Astrocyte (in vitro differentiated cells and primary cell): ENCODE results near the gene NPM3. TPM values are rescaled to one million over a fixed set of nuclear protein-coding genes. Genes with fewer than 3 reads are reported as not detected.
A peak's percentile ranks its signal among the peaks of the same experiment; 100 is the strongest.

ENCODE experiments used
- DNase-seq: peaks from one replicate; pipeline ENCODE4 v3.0.0-alpha.2; 2010; ENCODE audit warnings: low read depth
- FAIRE-seq: peaks from 2 replicates; lab custom pipeline; 2011; peaks lifted over from hg19 to GRCh38; lab: Jason Lieb, UNC
- H2AFZ ChIP-seq: 2 replicates; pipeline ENCODE4 v1.6.0; 2012; ENCODE audit warnings: low read depth, low read length, inconsistent platforms
- H3K27ac ChIP-seq: 2 replicates; pipeline ENCODE4 v1.5.1; 2011; ENCODE audit warnings: low read depth, low read length, inconsistent platforms
- H3K27me3 ChIP-seq: 2 replicates; pipeline ENCODE4 v1.6.0; 2011; ENCODE audit warnings: low read length, inconsistent platforms; ENCODE audit not compliant: insufficient read depth
- H3K36me3 ChIP-seq: 2 replicates; pipeline ENCODE4 v1.5.1; 2011; ENCODE audit warnings: low read length, inconsistent platforms; ENCODE audit not compliant: insufficient read depth
- H3K4me1 ChIP-seq: 2 replicates; pipeline ENCODE4 v1.5.1; 2011; ENCODE audit warnings: low read length, inconsistent platforms; ENCODE audit not compliant: insufficient read depth
- H3K4me2 ChIP-seq: 2 replicates; pipeline ENCODE4 v1.6.0; 2012; ENCODE audit warnings: low read length, inconsistent platforms
- H3K4me3 ChIP-seq: 2 replicates; pipeline ENCODE4 v1.5.1; 2011; ENCODE audit warnings: low read depth, mild to moderate bottlenecking, low read length, inconsistent platforms; ENCODE audit not compliant: insufficient read depth
- H3K79me2 ChIP-seq: 2 replicates; pipeline ENCODE4 v1.6.0; 2012; ENCODE audit warnings: mild to moderate bottlenecking, low read length, inconsistent platforms; ENCODE audit not compliant: insufficient read depth
- H3K9ac ChIP-seq: 2 replicates; pipeline ENCODE4 v1.6.0; 2012; ENCODE audit warnings: mild to moderate bottlenecking, low read length, inconsistent platforms
- H3K9me3 ChIP-seq: 2 replicates; pipeline ENCODE4 v1.5.1; 2012; ENCODE audit warnings: low read depth, mild to moderate bottlenecking, low read length, inconsistent platforms; ENCODE audit not compliant: insufficient read depth
- H4K20me1 ChIP-seq: 2 replicates; pipeline ENCODE4 v1.6.0; 2012; ENCODE audit warnings: low read length, inconsistent platforms; ENCODE audit not compliant: insufficient read depth
- H3K27ac Mint-ChIP-seq: one replicate; pipeline ENCODE4 v1.8.0; 2021; ENCODE audit warnings: mild to moderate bottlenecking, mixed read lengths; ENCODE audit not compliant: unreplicated experiment
- H3K27me3 Mint-ChIP-seq: one replicate; pipeline ENCODE4 v1.8.0; 2021; ENCODE audit warnings: low read depth, mixed read lengths; ENCODE audit not compliant: unreplicated experiment
- H3K36me3 Mint-ChIP-seq: one replicate; pipeline ENCODE4 v1.8.0; 2021; ENCODE audit warnings: low read depth, mixed read lengths; ENCODE audit not compliant: unreplicated experiment
- H3K4me1 Mint-ChIP-seq: one replicate; pipeline ENCODE4 v1.8.0; 2021; ENCODE audit warnings: low read depth, mixed read lengths; ENCODE audit not compliant: unreplicated experiment
- H3K4me3 Mint-ChIP-seq: one replicate; pipeline ENCODE4 v1.8.0; 2021; ENCODE audit warnings: mild to moderate bottlenecking, moderate library complexity, mixed read lengths; ENCODE audit not compliant: unreplicated experiment
- H3K9me3 Mint-ChIP-seq: one replicate; pipeline ENCODE4 v1.8.0; 2021; ENCODE audit warnings: mild to moderate bottlenecking, mixed read lengths; ENCODE audit not compliant: unreplicated experiment
- EZH2 ChIP-seq: IDR thresholded peaks from 2 replicates; pipeline ENCODE4 v1.6.1; 2012; ENCODE audit warnings: mild to moderate bottlenecking, low read length, inconsistent platforms; ENCODE audit not compliant: insufficient read depth
- total RNA-seq: library from RNA; stranded (reverse); gene quantifications from 2 replicates; pipeline ENCODE4 v1.2.1, GENCODE V29; 2021
- TF ChIP-seq, protein P1 (sequence below): IDR thresholded peaks from 2 replicates; pipeline ENCODE4 v1.5.1; 2011; ENCODE audit warnings: low read depth, mild to moderate bottlenecking, inconsistent platforms, low read length, moderate library complexity; ENCODE audit not compliant: insufficient read depth

The NPM3 gene
- total RNA-seq, 1 donor from 2014 or later: 40.7 TPM

DNA sequence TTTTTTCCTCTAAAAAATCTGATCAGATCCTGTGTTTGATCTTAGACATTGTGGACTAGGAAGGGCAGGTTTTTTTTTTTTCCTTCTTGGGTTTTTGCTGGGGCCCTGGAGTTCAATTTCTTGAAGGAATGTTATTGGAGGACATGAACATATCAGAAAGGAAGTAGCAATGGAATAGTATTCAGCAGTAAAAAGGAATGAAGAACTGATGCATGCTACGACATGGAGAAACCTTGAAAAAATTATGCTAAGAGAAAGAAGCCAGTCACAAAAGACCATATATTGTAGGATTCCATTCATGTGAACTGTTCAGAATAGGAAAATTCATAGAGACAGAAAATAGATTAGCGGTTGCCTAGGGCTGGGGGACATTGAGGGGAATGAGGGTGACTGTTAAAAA lies 41.3 kb downstream of the NPM3 start:
- no peaks in the 10 kb centered on the region for H4K20me1 ChIP-seq
- peaks cover 19% of the 10 kb centered on the region for H3K27me3 Mint-ChIP-seq
- no peak overlapping the region for H3K4me2 ChIP-seq
- no peaks in the 10 kb centered on the region for H3K36me3 ChIP-seq
- DNase-seq (no peak), FAIRE-seq (no peak)
- H3K4me3 Mint-ChIP-seq: no peak overlapping the region
- TF ChIP-seq, protein P1, sequence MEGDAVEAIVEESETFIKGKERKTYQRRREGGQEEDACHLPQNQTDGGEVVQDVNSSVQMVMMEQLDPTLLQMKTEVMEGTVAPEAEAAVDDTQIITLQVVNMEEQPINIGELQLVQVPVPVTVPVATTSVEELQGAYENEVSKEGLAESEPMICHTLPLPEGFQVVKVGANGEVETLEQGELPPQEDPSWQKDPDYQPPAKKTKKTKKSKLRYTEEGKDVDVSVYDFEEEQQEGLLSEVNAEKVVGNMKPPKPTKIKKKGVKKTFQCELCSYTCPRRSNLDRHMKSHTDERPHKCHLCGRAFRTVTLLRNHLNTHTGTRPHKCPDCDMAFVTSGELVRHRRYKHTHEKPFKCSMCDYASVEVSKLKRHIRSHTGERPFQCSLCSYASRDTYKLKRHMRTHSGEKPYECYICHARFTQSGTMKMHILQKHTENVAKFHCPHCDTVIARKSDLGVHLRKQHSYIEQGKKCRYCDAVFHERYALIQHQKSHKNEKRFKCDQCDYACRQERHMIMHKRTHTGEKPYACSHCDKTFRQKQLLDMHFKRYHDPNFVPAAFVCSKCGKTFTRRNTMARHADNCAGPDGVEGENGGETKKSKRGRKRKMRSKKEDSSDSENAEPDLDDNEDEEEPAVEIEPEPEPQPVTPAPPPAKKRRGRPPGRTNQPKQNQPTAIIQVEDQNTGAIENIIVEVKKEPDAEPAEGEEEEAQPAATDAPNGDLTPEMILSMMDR: no peak
- no peak for TF ChIP-seq EZH2
- no peak overlapping the region for H3K9ac ChIP-seq
- no peaks in the 10 kb centered on the region for H3K79me2 ChIP-seq
- H3K27ac ChIP-seq: no peak overlapping the region
- no peaks in the 10 kb centered on the region for H3K4me1 ChIP-seq
- no peak overlapping the region for H2AFZ ChIP-seq
- H3K27me3 ChIP-seq: peaks cover 21% of the 10 kb centered on the region
- peaks cover 2% of the 10 kb centered on the region for H3K9me3 Mint-ChIP-seq
- peaks cover 8% of the 10 kb centered on the region for H3K4me1 Mint-ChIP-seq
- no peak overlapping the region for H3K27ac Mint-ChIP-seq
- H3K36me3 Mint-ChIP-seq: peaks cover 1% of the 10 kb centered on the region
- no peaks in the 10 kb centered on the region for H3K9me3 ChIP-seq
- H3K4me3 ChIP-seq: no peak overlapping the region

- Histone ChIP-seq H2AFZ (no peak overlapping the region), H3K9ac (no peak overlapping the region), H3K4me2 (no peak overlapping the region), H3K79me2 (no peaks in the 10 kb centered on the region), H3K36me3 (no peaks in the 10 kb centered on the region), H3K4me1 (no peaks in the 10 kb centered on the region), H3K27me3 (peaks cover 24% of the 10 kb centered on the region), H3K27ac (no peak overlapping the region), H3K4me3 (no peak overlapping the region), H4K20me1 (no peaks in the 10 kb centered on the region), H3K9me3 (no peaks in the 10 kb centered on the region)
- Mint-ChIP-seq H3K4me1 (no peaks in the 10 kb centered on the region), H3K27ac (no peak overlapping the region), H3K9me3 (peaks cover 2% of the 10 kb centered on the region), H3K4me3 (no peak overlapping the region), H3K36me3 (peaks cover 1% of the 10 kb centered on the region), H3K27me3 (peaks cover 34% of the 10 kb centered on the region)
- FAIRE-seq: no peak
- TF ChIP-seq, protein P1: no peak
- no peak for TF ChIP-seq EZH2
- no peak for DNase-seq
Observed at GRCh38 chr10:101736666-101737065, 46.6 kb downstream of the NPM3 start.

DNA sequence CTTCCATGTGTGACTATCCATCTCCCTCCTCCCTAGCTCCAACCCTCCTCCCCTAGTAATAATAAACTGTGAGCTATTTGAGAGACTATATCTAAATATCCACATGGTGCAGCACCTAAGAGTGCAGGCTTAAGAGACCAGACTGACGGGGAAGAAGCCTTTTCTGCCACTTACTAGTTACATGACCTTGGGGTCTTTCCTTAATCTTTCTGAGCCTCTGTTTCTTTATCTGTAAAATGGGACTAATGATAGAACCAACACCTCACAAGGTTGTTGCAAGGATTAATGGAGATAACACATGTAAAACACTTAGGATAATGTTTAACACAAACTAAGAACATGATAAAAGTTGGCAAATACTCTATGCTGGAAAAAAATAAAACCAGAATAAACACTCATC lies 51.1 kb downstream of the NPM3 start:
- H3K4me2 ChIP-seq: no peak overlapping the region
- no peaks in the 10 kb centered on the region for H3K79me2 ChIP-seq
- Mint-ChIP-seq H3K9me3 (peaks cover 2% of the 10 kb centered on the region), H3K27me3 (peaks cover 27% of the 10 kb centered on the region), H3K36me3 (no peaks in the 10 kb centered on the region), H3K4me3 (no peak overlapping the region), H3K27ac (no peak overlapping the region), H3K4me1 (no peaks in the 10 kb centered on the region)
- FAIRE-seq (peak; percentile 26), DNase-seq (no peak)
- no peak overlapping the region for H2AFZ ChIP-seq
- peaks cover 17% of the 10 kb centered on the region for H3K27me3 ChIP-seq
- H3K4me1 ChIP-seq: no peaks in the 10 kb centered on the region
- no peak overlapping the region for H3K4me3 ChIP-seq
- no peak overlapping the region for H3K27ac ChIP-seq
- H4K20me1 ChIP-seq: no peaks in the 10 kb centered on the region
- TF ChIP-seq, protein P1: no peak
- no peak for TF ChIP-seq EZH2
- H3K9me3 ChIP-seq: no peaks in the 10 kb centered on the region
- no peaks in the 10 kb centered on the region for H3K36me3 ChIP-seq
- H3K9ac ChIP-seq: no peak overlapping the region
